B cell (primary cell): Measurements from ENCODE around the gene SLCO3A1.

ENCODE experiments used
- EZH2 ChIP-seq: IDR thresholded peaks from 2 replicates; pipeline ENCODE4 v1.6.1; 2012; ENCODE audit warnings: borderline replicate concordance, low read depth, mild to moderate bottlenecking, moderate library complexity, low read length; ENCODE audit not compliant: insufficient read depth, poor library complexity, severe bottlenecking
- TF ChIP-seq, protein P1 (sequence below): fragments of 200-600 bp; IDR thresholded peaks from one replicate; pipeline ENCODE4 v1.8.0; 2022; ENCODE audit warnings: antibody characterized with exemption, mild to moderate bottlenecking

DNA sequence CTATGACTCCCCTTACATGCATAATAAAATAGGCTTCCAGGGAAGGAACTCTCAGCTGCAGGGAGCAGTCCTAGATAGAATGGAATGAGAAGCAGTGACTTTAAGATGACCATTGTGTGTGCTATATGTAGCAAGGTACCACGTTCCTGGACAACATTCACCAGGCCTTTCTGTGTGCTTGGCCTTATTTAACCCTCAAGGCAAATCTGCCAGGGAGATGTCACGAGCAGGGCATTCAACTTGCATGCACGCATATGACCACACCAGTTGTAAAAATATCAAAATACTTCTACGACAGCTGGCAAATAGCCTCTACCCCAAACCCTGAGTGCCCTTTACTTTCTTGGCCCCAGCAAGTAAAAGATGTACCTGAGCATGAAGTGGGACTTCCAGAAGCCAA, 342.8 kb downstream of the SLCO3A1 start:
- TF ChIP-seq, protein P1, sequence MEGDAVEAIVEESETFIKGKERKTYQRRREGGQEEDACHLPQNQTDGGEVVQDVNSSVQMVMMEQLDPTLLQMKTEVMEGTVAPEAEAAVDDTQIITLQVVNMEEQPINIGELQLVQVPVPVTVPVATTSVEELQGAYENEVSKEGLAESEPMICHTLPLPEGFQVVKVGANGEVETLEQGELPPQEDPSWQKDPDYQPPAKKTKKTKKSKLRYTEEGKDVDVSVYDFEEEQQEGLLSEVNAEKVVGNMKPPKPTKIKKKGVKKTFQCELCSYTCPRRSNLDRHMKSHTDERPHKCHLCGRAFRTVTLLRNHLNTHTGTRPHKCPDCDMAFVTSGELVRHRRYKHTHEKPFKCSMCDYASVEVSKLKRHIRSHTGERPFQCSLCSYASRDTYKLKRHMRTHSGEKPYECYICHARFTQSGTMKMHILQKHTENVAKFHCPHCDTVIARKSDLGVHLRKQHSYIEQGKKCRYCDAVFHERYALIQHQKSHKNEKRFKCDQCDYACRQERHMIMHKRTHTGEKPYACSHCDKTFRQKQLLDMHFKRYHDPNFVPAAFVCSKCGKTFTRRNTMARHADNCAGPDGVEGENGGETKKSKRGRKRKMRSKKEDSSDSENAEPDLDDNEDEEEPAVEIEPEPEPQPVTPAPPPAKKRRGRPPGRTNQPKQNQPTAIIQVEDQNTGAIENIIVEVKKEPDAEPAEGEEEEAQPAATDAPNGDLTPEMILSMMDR, result no peak
- TF ChIP-seq EZH2, result no peak
